Activated CD8-positive, alpha-beta T cell treated with anti-CD3 and anti-CD28 coated beads for 36 hours (primary cell): Measurements from ENCODE around the gene WDR73. TPM values are rescaled to one million over a fixed set of nuclear protein-coding genes. Genes with fewer than 3 reads are reported as not detected.

Experiments used
- ATAC-seq: fragments of 200-7000 bp; cut with Tn5 transposase; one replicate; pipeline ENCODE4 v1.10.0; 2021; ENCODE audit warnings: mild to moderate bottlenecking, moderate library complexity
- CTCF ChIA-PET: fragments of 350-600 bp; sonication (Branson Sonifier 250); formaldehyde crosslinking; loops from one replicate; lab custom pipeline; 2021; ENCODE audit warnings: antibody characterized with exemption; lab: Charles Lee
- POLR2A ChIA-PET: fragments of 350-600 bp; sonication (Branson Sonifier 250); formaldehyde crosslinking; loops from one replicate; lab custom pipeline; 2021; ENCODE audit warnings: antibody characterized with exemption; lab: Charles Lee
- DNase-seq: peaks from one replicate; pipeline ENCODE4 v3.0.0-alpha.2; 2020
- H3K27ac Mint-ChIP-seq: one replicate; pipeline ENCODE4 v1.8.0; 2021; ENCODE audit warnings: mild to moderate bottlenecking, mixed read lengths
- H3K27me3 Mint-ChIP-seq: one replicate; pipeline ENCODE4 v1.8.0; 2021; ENCODE audit warnings: mixed read lengths
- H3K36me3 Mint-ChIP-seq: one replicate; pipeline ENCODE4 v1.8.0; 2021; ENCODE audit warnings: low read depth, mixed read lengths
- H3K4me1 Mint-ChIP-seq: one replicate; pipeline ENCODE4 v1.8.0; 2021; ENCODE audit warnings: low read depth, mixed read lengths
- H3K4me3 Mint-ChIP-seq: one replicate; pipeline ENCODE4 v1.8.0; 2021; ENCODE audit warnings: mild to moderate bottlenecking, moderate library complexity, mixed read lengths
- H3K9me3 Mint-ChIP-seq: one replicate; pipeline ENCODE4 v1.8.0; 2021; ENCODE audit warnings: mixed read lengths
- intact Hi-C: fragments of 100-400 bp; cut with micrococcal nuclease; formaldehyde crosslinking; loops from one replicate; pipeline ENCODE4 v1.10.0; 2022
- total RNA-seq, 2 experiments: library from RNA; stranded (reverse); gene quantifications; one replicate each; pipeline ENCODE4 v1.2.3, GENCODE V29; 2021
- TF ChIP-seq, protein P1 (sequence below): fragments of 200-600 bp; IDR thresholded peaks from one replicate; pipeline ENCODE4 v1.8.0; 2022; ENCODE audit warnings: antibody characterized with exemption, mild to moderate bottlenecking

The WDR73 gene
- total RNA-seq, 2 experiments from 2014 or later = 12.4 to 12.5 TPM

- no peak overlapping the region for H3K4me3 Mint-ChIP-seq
- H3K27me3 Mint-ChIP-seq = peaks cover 1% of the 10 kb centered on the region
- intact Hi-C loops = no loop called here
- DNase-seq (no peak), ATAC-seq (no peak)
- POLR2A ChIA-PET = interaction anchor here (1.4 kb wide), 1 partner anchor 11 kb away, joined by 3 read pairs; no protein-coding TSS in a partner anchor
- H3K36me3 Mint-ChIP-seq = no peaks in the 10 kb centered on the region
- TF ChIP-seq, protein P1, sequence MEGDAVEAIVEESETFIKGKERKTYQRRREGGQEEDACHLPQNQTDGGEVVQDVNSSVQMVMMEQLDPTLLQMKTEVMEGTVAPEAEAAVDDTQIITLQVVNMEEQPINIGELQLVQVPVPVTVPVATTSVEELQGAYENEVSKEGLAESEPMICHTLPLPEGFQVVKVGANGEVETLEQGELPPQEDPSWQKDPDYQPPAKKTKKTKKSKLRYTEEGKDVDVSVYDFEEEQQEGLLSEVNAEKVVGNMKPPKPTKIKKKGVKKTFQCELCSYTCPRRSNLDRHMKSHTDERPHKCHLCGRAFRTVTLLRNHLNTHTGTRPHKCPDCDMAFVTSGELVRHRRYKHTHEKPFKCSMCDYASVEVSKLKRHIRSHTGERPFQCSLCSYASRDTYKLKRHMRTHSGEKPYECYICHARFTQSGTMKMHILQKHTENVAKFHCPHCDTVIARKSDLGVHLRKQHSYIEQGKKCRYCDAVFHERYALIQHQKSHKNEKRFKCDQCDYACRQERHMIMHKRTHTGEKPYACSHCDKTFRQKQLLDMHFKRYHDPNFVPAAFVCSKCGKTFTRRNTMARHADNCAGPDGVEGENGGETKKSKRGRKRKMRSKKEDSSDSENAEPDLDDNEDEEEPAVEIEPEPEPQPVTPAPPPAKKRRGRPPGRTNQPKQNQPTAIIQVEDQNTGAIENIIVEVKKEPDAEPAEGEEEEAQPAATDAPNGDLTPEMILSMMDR = no peak
- CTCF ChIA-PET = interaction anchor here (1.0 to 3.4 kb wide), 7 partner anchors 8 to 338 kb away, joined by 3 to 20 read pairs (median 3); partner anchors contain the start of gene ZSCAN2
- no peak overlapping the region for H3K27ac Mint-ChIP-seq
- no peaks in the 10 kb centered on the region for H3K9me3 Mint-ChIP-seq
- peaks cover 10% of the 10 kb centered on the region for H3K4me1 Mint-ChIP-seq
Measured at GRCh38 chr15:84590406-84590805, 63.7 kb downstream of the WDR73 start.

Other genes starting within 250 kb of the WDR73 start
- gene ZSCAN2, start 53.3 kb downstream of the WDR73 start, total RNA-seq = 1 to 10 TPM; 6.6 to 7.6 TPM
- gene NMB, start 3.9 kb upstream of the WDR73 start, total RNA-seq = 1 to 10 TPM; 1.7 to 2.7 TPM
- gene SEC11A, start 61.9 kb upstream of the WDR73 start, total RNA-seq = 10 to 100 TPM; 82.3 to 87.8 TPM
- 10 to 100 TPM; 18.1 to 18.3 TPM for gene ZNF592, start 94.3 kb upstream of the WDR73 start, total RNA-seq
- under 1 TPM; 0.04 to 0.16 TPM for gene ALPK3, start 163.1 kb upstream of the WDR73 start, total RNA-seq
- not detected for gene SLC28A1, start 230.4 kb upstream of the WDR73 start, total RNA-seq